NK-92 treated with Interleukin-12 subunit alpha and Interleukin-12 subunit beta, amount 100 ng/mL, for 24 hours (cell line): ENCODE results near the gene XPO6.

Experiments used
- DNase-seq: peaks from one replicate; lab custom pipeline; 2025; lab: John Stamatoyannopoulos, UW

The XPO6 gene

DNA sequence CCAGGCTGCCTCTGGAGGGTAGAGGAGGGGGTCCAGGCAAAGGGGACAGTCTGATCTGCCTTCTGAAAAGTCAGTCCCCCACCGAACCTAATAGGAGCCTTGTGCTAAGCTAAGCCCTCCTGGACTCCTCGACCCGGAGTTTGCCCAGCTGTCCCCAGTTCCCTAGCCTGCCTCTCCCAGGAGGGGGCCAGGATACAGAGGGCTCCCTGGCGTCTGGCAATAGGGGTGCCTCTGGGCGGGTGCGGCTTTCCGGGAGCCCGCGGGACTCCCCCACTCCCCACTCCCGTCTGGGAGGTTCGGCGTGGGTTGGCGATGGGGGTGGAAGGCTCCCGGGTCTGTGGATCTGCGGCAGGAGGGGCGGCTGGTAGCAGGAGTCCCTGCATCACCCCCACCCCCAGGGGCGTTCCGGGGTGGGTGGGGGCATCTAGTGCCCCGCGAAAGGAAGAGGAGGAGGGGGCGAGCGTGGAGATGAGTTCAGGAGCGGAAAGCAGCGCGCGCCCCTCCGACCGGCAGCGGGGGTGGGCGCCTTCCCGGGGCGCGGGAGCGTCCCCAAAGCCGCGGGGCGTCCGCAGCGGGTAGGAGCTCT lies 149.4 kb downstream of the XPO6 start:
- no peak for DNase-seq

DNA sequence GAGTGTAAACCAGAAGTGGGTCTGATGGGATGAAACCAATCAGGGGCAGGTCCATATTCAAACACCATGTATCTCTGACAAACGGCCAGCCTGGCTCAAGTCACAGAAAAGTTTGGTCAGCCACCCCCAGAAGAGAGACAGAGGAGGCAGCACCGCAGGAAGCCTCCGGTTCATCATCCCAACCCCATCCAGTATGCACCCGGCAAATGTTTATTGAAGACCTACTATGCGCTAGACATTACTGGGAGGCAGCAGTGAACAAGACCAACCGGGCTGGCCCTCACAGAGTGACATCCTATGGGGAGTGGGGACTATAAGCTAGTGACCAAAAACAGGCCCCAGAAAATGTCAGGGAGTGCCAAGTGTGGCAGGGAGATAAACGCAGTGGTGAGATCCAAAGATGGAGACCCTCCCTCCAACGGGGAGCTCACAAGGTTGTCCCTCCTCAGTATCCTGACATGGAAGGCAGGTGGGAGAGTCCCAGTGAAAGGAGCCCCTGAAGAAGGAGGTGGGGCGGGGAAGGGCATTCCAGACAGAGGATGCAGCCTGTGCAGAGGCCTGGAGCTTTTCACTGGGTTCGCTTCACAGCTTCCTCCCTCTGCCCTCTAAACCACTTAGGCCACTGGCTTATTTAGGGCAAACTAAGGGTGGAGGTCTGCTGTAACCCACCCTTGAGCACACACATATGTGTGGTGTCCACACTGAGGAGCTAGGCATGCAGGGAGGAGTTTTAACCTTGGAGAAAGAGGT lies 150.2 kb downstream of the XPO6 start:
- DNase-seq, result no peak

DNA sequence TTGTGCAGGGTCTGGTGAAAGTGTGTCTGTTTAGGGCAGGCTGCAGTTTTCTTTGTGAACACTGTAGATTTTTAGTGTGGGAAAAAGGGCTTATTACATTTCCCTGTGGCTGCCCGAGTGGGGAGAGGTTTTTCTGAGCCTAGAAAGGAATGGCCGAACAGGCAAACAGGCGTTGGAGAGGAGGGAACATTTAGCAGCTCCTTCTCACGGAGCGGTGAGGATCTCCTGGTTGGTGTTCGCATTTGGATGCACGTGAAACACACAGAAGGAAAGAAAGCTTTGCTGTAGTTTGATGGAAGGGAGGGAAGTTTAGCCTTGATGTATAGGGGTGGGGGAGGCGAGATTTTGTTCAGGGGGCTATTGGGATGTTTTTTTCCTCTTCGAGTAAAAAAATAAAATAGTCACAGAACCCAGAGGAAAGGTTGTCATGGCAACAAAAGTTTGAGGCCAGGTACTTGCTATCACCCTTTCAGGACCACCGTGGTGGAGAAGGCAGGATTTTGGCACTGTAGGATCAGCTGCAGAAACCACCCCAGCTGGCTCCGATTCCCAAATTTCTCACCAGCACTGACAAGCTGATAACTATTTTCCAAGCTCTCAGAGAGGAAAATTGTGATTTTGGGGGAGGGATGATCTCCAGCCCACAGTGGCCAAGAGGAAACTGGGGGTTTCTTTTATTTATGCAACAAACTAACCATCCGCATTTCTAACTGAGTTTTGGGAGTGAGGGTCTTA lies 151.8 kb downstream of the XPO6 start:
- DNase-seq, result no peak

DNA sequence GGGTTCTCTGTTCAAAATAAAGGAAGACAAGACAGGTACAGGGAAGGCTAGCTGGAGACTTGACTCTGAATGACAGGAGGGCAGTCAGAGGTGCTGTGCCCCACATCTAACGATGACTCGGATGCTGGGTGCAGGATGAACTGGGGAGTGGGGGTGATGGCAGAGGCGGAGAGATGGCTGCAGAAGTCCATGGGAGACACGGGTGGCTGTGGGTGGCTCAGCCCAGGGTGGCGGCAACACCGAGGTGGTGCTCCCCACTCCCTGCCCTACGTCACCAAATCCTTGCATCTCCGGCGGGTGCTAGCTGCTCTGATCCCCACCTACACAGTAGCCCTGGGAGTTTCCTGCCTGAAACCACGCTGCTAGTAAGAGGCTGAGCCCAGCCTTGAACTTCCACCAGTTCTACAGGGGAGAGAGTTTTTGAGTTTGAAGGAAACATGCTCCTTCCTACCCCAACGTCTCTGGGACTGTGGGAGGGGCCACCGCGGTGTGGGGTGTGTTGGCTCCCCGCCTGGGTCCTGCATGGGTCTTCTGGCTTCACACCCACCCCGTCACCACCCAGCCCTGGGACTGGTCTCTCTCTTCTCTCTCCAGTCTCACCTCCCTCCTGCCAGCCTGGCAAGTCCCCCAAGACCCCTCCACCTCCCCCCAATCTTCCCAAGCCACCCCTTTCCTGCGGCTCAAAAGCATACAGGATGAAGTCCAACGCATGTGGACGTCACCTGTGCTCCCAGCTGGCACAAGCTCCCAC lies 152.8 kb downstream of the XPO6 start:
- no peak for DNase-seq

DNA sequence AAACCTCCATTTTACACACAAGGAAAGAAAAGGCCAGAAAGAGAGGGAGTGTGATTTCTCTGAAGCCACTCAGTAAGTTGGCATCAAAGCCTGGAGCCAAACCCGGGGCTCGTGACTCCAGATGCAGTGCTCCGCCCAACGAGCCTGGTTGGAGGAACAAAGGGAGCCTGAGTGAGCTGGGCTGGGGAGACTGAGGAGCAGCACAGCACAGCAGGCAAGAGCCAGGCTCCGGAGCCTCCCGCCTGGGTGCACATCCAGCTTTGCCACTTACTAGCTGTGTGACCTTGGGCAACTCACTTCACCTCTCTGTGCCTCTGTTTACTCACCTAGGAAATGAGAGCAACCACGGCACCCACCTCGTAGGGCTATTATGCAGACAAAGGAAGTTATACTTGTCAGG lies 153.8 kb downstream of the XPO6 start:
- no peak for DNase-seq

DNA sequence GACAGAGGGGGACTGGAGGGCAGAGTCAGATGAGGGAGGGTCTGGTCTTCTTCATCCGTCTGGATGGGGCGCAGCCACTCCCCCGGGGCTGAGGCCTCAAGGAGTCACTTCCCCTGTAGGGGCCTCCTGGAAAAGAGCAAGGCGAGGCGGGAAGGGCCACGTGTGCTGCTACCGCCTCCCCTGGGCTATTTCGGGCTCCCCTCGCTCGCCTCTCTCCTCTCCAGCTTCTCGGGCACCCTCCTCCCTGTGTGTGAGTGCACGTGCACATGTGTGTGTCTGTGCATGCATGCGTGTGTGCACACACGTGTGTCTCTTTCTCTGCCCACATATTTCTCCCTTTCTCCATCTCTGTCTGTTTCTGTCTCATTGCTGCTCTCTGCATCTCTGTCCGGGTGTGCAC lies 158.3 kb downstream of the XPO6 start:
- DNase-seq, result no peak

DNA sequence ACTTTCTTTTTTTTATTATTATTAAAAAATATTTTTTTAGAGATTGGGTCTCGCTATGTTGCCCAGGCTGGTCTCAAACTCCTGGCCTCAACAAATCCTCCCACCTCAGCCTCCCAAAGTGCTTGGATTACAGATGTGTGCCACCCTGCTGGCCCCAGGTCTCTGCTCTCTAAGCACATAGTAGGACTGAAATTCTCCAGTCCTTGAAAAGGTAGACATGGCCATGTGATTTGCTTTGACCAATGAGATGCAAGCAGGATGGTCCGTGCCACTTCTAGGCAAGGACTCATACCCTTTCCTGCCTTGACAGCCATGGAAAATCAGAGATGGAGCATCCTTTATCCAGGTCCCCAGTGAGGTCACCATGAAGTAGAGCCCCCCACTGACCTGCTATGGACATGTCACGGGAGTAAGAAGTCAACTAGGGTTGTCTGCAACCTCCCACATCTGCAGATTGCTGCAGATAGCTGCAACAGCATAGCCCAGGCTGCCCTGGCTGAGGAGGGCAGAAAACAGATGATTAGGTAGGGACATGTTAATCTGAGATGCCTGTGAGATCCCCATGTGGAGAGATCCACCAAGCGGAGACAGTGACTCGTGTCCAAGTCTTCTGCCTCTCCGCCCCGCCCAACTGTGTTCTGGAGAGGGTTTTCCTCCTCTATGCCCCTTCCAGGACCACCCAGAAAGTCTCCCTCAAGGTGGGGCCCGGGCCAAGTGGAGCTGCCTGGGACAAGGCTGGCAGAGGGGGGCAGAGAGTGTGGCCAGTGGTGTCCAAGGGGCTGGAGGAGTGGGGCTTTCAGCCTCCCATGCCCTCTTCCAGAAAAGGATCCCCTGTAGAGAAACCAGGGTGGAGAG lies 159.3 kb downstream of the XPO6 start:
- DNase-seq, result no peak

DNA sequence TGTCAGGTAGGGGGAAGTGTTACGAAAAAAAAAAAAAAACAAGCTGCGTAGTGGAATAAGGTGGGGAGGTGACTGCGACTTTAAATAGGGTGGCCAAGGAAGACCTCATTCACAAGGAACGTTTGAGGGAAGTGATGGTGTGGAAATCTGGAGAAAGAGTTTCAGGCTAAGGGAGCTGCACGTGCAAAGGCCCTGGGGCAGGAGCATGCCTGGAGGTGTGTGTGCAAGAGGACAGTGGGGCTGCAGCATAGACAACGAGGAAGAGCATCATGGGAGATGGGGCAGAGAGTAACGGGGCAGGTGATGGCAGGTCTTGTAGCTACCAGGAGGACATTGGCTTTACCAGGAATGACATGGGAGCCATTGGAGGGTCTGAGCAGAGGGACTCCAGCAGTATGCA lies 160.3 kb downstream of the XPO6 start:
- no peak for DNase-seq
